ENCODE measurements around the gene ITFG2.
"Not testable (repeated sequence)": the region's sequence is repeated elsewhere in the genome, so short reads cannot be mapped to it uniquely, and the experiment has no call there.

The ITFG2 gene

DNA sequence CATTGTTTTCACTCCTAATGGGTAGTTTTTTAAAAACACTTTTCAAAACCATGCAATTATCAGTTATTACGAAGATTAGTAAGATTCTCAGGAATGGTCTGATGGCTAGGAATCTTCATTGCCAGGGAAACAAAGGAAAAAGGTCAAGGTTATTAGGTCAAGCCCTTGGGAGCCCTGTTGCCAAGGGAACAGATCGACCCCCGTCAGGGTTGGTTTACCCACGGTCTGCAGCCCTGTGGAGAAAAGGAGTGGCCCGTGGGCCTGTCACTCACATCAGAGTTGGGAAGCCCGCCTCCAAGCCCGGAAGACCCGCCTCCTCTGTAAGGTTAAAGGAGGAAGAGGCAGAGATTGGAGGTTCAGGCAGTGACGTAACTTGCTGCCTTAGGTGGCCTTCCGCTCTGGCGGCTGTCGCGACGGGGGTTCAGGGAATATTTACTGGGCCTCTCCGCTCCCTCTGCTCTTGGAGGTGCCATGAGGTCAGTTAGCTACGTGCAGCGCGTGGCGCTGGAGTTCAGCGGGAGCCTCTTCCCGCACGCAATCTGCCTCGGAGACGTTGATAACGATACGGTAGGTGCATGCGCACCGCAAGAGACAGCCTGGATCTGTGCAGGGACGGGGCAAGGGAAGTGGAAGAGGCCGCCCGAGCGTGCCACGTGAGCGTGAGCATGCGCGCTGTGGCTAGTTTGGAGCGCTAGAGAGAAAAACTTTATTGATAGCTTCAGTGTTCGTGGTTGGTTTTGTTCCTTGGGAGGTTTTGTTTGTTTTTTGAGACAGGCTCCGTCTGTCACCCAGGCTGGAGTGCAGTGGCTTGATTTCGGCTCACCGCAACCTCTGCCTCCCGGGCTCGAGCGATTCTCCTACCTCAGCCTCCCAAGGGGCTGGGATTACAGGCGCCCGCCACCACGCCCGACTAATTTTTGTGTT lies at the start of gene ITFG2:
Gene ITFG2 (plus strand): TSS at position 379 of the 924 bp plus-strand sequence. CDS start 93 bp downstream, at position 472.
- DNase-seq (ENCODE audit: low read depth in 2 of 2, low spot score in 1 of 2), result peak; percentile 93 to 94

GRCh38 chr12:2764398-2764797 lies 48.1 kb upstream of the ITFG2 start:
- no peak for DNase-seq (ENCODE audit: low read depth in 2 of 2, low spot score in 1 of 2)

GRCh38 chr12:2765052-2765451 lies 47.4 kb upstream of the ITFG2 start:
- DNase-seq (ENCODE audit: low read depth in 2 of 2, low spot score in 1 of 2), result no peak

- DNase-seq (ENCODE audit: low read depth in 2 of 2, low spot score in 1 of 2), result no peak
Measured at GRCh38 chr12:2765608-2766007, 46.9 kb upstream of the ITFG2 start.

GRCh38 chr12:2768224-2768961 lies 44.1 kb upstream of the ITFG2 start:
- DNase-seq (ENCODE audit: low read depth in 2 of 2, low spot score in 1 of 2), result no peak

- no peak for DNase-seq (ENCODE audit: low read depth in 2 of 2, low spot score in 1 of 2)
Measured at GRCh38 chr12:2769866-2770533, 42.5 kb upstream of the ITFG2 start.

DNA sequence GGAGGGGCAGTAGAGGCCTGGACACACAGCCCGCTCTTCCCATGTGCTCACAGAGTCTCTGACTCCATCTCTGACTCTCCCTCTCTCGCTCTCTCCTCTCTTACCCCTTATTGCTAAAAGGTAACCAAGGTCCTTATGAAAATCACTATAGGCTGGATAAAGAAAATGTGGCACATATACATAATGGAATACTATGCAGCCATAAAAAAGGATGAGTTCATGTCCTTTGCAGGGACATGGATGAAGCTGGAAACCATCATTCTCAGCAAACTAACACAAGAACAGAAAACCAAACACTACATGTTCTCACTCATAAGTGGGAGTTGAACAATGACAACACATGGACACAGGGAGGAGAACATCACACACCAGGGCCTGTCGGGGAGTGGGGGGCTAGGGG lies 41.9 kb upstream of the ITFG2 start:
- DNase-seq (ENCODE audit: low read depth in 2 of 2, low spot score in 1 of 2), result not testable (repeated sequence)

DNA sequence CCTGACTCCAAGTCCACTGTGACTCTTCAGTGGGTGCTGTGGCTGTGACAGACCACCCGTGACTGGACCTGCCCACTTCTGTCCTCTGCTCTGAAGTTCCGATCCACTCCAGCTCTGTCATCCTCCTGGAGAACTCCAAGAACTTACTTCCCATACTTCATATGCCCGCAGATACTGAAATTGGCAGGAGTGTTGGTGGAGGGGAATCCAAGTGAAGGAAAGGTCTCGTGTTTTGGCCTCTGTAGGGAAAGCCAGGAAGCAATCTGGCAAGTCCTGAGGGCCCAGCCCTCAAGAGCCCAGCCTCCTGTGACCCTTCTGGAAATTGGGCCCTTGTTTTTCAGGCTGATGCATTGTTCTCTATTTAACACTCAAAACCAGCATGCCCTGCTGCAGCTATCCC lies 40.1 kb upstream of the ITFG2 start:
- no peak for DNase-seq (ENCODE audit: low read depth in 2 of 2, low spot score in 1 of 2)

- DNase-seq (ENCODE audit: low read depth in 2 of 2, low spot score in 1 of 2), result no peak
Measured at GRCh38 chr12:2773199-2773875, 39.1 kb upstream of the ITFG2 start.

- no peak for DNase-seq (ENCODE audit: low read depth in 2 of 2, low spot score in 1 of 2)
Measured at GRCh38 chr12:2775431-2775830, 37.0 kb upstream of the ITFG2 start.

DNA sequence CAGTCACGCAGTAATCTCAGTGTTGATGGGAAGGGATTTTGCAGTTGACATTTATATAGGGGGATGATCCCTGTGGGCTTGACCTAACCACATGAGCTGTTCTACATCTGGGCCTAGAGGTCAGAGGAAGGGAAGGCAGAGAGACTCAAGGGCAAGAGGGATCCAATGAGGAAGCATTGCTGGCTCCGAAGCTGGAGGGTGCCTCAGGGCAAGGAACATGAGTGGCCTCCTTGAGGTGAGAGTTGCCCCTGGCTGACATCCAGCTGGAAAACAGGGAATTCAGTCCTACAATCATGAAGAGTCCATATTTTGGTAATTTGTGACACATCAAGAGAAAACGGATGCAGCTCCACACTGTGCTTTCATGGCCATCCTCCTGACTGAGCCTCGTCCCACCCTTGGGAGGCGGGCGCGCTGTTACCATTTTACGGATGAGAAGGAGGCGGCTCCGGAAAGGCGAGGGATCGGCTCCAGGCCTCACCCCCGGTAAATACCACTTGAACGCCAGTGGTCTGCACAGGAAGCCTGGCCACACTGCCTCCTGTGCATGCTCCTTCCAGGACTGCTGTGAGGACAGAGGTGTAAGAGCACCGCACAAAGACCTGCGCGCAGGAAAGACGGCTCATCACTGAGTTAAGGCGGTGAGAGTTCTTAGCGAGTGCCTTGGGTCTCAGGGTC lies 36.2 kb upstream of the ITFG2 start:
- no peak for DNase-seq (ENCODE audit: low read depth in 2 of 2, low spot score in 1 of 2)

DNA sequence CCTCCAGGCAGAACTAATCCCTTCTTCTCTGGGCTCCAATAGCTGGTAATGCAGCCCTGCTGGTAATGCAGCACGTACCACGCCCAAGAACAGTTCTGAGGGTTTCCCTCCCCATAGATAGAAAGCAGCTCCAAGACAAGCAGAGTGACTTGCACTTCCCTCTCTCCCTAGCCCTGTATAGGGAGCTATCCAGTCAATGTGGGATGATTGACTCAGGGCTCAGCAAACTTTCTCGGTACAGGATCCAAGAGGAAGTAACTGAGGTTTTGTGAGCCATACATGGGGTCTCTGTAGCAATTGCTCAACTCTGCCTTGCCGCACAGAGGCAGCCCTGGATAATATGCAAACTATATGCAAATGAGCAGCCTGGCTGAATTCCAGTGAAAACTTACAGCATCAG lies 33.2 kb upstream of the ITFG2 start:
- DNase-seq (ENCODE audit: low read depth in 2 of 2, low spot score in 1 of 2), result no peak

DNA sequence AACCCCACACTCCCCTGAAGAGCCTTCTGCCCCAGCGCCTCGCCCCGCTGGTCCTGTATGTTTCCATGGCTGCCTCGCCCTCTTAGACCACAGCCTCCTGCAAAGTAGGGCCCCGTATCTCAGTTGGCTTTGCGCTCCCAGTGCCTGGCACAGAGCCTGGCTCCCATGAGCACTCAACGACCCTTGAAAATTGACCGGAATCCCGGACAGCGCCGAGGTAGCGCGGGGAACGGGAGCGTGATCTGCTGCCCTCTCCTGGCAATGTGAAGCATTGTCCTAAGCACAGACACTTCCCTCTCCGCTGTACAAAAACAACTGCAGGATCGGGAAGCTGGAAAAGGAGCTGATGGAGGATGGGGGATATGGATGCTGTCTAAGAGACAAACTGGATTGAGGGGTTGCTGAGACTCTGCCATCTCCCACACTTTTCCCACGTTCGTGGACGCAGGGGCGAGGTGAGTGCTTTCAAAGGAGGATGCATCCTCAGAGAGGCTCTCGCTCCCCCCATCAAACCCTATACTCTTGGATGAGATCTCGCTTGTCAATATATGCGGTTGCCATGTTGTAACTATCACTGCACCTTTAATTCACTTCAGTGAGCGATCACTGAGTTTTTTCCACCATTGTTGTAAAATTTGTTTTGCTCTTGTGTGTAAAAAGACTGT lies 28.4 kb upstream of the ITFG2 start:
- DNase-seq (ENCODE audit: low read depth in 2 of 2, low spot score in 1 of 2), result no peak

DNA sequence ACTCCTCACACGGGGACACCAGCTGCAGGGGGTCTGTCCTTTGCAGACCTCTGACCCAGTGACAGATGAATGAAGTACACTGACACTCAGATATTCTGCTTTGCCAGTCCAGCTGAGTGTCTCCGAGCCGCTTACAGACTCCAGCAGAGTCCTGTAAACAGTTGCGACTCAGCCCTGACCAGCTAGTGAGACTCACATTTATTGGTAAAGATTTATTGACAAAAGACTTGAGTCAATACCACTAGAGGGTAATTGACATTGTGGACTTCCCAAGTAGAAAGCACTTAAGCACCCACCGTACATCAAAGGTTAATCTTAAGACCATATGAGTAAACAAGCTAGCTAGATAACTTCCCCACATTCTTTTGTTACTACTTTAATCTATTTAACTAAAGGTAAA lies 27.5 kb upstream of the ITFG2 start:
- DNase-seq (ENCODE audit: low read depth in 2 of 2, low spot score in 1 of 2), result no peak

GRCh38 chr12:2791089-2791488 lies 21.4 kb upstream of the ITFG2 start:
- DNase-seq (ENCODE audit: low read depth in 2 of 2, low spot score in 1 of 2), result no peak

GRCh38 chr12:2792671-2793500 lies 19.6 kb upstream of the ITFG2 start:
- DNase-seq (ENCODE audit: low read depth in 2 of 2, low spot score in 1 of 2), result no peak

GRCh38 chr12:2793561-2793960 lies 18.9 kb upstream of the ITFG2 start:
- DNase-seq (ENCODE audit: low read depth in 2 of 2, low spot score in 1 of 2), result no peak

DNA sequence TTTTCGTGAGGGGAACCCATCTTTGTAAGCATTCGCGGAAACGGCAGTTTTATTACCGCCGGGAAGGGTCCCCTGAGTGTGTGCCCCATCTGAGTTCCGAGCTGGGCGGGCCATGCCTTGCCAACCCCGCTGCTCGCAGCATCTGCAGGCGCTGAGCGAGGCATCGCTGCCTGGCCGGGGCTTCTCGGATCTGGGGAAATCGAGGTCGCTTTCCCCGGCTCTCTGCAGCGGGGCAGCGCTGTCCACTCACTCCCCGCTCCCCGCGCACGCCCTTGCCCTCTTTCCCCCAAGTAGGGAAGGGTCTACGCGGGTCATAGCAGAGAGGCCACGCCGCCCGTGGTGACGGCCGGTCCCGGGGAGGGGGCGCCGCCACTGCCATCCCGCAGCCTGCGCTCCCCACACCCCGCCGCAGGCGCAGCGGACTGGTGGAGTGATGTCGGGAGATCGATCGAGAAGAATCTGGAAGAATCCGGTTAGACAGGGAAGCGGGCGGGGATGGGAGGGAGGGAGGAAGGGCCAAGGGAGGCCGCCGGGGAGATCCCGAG lies 18.2 kb upstream of the ITFG2 start:
- no peak for DNase-seq (ENCODE audit: low read depth in 2 of 2, low spot score in 1 of 2)

GRCh38 chr12:2794736-2795289 lies 17.7 kb upstream of the ITFG2 start, which contains the start of gene FKBP4:
TSS of gene FKBP4 (plus strand) at chr12:2794970. CDS start at chr12:2795140, 170 bp downstream.
- DNase-seq (ENCODE audit: low read depth in 2 of 2, low spot score in 1 of 2), result peak; percentile 74 to 85
